DMS153 treated with DMSO at 0.1 percent for 48 hours (cell line): Measurements from ENCODE around the gene ETV3L.

Source experiments
- DNase-seq: peaks from one replicate; lab custom pipeline; 2025; ENCODE audit not compliant: unreplicated experiment; lab: John Stamatoyannopoulos, UW

Gene ETV3L

DNA sequence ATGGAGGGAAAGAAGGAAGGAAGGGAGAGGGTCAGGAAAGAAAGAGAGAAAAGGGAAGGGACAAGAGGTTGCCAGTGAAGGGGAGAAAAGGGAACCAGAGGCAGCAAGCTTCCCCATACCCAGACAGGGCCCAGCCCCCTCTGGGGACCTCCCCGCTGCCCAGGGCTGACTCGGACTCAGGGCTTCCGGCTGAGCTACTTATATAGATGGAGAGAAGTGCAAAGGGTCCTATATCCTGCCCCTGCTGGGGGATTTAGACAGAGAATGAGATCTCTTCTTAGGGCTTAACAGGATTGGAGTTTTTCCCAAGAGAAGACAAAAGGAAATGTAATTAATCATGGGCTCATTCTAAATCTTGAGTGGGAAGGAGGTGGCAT, at the start of gene ETV3L:
ETV3L (minus strand) TSS at position 176 of the 377 bp plus-strand sequence. CDS start 285 bp downstream, outside the sequence.
- DNase-seq: no peak

DNA sequence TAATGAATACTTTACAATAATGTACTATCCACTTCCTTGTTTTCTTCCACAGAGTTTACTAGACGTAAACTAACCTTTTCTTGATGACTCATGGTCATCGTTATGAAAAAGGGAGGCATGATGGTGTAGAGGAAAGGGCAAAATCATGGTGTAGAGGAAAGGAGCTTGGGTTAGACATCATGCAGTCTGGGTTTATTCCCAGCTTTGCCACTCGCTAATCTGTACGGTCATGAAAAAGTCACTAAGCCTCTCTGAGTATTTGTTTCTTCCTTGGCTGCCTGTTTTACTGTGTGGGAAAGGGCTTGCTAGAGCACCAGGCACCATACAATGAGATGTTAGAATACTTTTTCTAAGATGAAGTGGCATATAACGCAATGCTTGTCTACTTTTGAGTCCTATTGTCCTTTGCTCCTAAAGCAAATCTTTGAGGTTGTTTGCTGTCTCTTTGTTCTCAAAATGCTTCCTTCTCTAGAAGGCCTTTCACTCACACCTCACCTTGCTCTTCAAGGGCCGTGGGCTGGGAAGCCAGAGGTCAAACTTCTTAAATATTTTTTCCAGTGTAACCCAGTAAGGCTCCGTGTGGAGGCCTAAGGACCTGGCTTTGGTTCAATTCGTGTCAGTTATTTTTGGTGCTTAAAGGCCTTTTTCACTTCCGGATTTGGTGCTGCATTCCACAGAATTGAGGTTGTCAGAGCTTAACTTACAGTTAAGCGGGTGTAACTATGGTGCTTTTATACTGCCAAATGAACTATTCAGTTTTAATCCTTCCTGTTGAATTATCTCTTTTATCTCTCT, 48.5 kb upstream of the ETV3L start:
- DNase-seq: no peak

DNA sequence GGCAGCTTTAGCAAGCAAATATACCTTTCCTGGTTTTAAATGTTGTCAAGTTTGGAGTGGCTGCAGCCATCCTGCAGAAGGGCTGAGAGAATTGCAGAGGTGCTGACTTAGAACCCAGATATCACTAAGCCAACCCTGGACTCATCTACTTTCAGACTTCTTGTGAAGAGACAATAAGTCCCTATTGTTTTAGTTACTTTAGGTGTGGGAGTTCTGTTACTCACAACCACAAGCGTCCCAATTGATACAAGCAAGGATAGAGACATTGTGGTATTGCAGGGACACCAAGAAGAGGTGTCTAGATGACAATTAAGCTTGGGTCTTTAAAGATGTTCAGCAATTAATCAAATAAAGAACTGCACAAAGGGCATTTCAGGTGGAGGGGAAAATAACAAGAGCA, 47.4 kb upstream of the ETV3L start:
- no peak for DNase-seq

DNA sequence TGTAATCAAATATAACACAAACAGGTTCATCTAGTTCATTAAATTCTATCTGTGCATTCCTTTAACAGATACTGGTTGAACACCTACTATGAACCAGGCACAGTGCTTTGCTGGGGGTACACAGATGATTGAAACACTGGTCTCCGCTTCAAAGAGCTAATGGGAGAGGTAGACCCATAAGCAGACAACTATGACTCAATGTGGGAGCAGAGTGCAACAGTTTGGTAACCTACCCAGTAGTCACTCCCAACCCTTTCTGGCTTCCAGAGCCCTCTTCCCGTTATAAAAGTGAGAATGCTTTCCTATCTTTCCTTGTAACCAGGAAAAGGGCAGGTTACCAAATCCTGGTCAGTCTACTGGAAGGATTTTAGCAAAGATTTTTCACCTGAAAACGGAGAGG, 46.6 kb upstream of the ETV3L start:
- no peak for DNase-seq

DNA sequence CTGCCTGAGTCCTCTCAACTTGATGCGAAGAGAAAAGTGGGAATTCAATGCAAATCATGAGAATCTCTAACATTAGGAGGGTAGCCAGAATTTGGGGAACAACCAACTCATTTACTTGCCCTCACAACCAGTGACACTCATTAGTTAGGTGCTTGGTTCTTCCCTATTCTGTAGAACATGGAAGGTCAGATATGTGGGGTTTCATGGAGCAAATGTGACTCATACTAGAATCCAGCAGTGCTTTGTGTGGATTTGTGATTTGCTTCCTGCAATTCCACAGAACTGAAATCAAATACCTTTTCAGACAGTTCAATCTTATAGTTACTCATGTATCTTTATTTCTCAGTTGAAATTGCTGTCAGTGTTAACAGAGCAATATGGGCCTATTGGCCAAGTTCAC, 45.5 kb upstream of the ETV3L start:
- no peak for DNase-seq

DNA sequence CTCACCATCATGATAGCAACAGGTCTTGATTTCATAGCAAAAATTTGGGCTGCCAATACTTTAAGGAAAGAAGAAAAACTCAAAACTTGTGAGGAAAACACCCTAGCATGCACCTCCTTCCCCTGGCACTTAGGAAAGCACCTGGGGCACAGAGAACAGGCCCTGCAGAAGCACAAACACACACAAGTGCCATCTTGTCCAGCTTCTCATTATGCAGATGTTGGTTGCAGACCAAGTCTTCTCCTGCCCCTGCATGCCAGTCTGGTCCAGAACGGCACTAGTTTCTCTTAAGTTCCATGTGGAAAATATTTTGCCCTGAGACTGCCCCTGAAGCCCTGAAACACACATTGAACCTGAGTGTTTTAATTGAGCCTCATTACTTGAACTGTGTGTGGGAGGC, 44.9 kb upstream of the ETV3L start:
- no peak for DNase-seq

DNA sequence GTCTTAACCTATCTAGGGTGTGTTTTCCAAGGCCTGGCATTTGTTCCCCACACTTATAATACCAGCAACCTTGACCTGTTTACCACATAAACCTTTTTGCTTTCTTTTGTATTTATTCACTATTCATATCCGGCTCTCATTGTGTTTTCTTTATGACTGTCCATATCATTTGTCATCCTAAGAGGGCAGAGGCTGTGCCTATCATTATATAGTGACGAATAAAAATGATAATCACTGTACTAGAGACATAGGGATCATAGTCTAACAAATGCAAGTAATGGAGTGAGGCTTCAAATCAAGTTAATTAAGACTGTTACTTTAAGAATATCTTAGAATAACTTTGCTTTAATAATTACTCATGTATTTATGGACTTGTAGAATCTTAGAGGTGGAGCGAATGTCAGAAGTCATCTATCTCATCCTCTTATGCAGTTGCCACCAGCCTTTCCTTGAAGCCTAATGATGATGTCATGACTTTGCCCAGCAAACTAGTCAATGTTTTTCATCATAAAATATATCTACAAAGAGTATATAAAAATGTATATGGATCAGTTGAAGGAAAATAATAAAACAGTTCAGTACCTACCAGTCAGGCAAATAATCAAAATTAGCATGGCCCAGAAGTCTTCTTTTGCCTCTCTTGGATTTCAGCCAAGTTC, 43.3 kb upstream of the ETV3L start:
- DNase-seq: no peak

DNA sequence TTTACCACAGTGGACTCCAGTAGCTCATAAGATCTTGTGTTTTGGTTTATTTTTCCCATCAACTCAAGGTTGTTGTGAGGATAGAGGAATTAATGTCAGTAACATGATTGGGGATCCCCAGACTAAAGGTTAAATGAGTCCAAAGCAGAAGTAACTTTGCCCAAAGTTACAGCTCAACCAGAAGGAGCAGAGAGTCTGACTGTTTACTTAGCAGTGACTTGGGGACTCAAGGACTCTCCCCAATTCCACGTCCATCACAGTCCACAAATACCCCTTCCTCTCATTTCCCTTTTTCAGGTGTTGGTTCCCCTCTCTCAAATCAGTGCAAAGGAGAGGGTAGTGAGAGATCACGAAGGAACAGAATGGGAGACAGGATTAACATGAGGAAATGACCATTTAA, 42.6 kb upstream of the ETV3L start:
- no peak for DNase-seq

DNA sequence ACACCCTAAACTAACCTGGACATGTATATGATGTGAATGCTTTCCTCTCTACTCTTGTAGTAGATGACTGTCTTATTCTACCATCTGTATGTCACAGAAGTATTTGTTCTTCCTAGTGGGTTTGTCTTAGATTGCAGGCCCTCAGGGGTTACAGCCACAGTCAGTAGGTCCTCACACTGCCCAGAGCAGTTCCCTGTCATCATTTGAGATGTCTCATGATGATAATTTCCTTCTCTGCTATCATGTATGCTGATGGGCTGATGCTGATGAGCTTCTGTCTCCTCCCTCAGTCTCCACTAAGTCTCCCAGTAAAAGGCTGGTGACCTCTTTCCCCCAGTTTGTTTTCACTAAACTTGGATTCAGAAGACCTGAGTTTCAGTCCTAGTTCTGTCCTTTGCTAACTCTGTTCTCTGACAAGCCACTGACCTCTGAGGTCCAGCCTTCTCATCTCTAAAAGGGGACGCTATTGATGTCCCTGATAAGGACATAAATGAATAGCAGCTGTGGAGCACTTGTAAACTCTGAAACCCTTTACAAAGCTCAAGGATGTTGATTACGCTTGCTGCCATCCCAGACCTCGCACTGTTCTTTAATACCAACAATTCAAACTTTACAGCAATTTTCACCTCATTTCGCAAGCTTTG, 41.7 kb upstream of the ETV3L start:
- DNase-seq: no peak

DNA sequence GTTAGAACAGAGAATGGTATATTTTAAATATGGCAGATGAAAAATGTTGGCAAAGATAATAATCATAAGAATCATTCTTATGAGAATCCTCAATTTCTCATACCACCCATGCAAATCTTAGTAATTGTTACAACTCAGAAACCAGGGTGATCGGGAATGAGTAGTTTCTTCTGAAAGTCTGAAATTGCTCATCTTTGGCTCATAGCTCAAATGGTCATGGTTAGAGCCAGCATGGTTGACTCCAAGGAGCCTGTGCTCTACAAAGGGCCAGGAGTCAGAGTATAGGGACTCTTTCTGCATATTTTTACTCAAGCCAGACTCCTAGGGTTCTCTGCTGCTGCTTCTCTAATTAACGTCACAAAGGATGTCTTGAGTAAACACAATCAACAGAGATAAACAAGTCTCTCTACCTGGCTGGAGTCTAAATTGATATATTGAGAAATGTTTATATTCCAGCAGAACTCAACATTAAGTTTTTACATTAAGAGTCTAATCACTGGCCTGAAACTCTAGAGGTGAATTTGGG, 40.5 kb upstream of the ETV3L start:
- DNase-seq: no peak

DNA sequence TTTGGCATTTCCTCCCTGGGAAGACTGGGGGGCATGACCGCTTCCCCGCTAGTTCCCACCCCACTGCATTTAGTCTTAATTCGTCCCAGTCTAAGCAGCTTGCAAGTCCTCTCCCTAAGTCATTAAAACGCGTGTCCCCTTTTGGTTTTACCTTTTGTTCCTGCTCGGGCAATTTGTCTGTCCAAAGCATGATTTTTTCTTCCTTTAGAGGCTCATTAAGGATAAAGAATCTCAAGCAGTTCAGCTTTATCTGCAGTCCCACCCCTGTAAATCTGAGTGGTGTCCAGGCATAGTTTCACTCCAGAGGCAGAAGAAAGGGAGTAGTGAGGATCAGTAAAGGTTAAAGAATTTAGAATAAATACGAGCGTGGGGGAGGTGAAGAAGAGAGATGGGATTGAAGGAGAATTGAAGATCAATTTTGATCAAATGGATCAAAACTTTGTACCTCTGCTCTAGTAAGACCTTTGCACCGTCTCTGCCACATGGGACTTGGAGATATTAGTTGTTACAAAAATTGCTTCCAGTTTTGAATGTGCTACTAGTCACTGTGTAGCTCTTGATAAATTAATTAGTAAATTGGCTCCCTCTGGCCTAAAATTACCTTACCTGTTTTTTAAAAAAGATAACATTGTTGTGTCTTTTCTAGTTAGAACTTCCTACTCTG, 39.6 kb upstream of the ETV3L start:
- peak; percentile 70 for DNase-seq

DNA sequence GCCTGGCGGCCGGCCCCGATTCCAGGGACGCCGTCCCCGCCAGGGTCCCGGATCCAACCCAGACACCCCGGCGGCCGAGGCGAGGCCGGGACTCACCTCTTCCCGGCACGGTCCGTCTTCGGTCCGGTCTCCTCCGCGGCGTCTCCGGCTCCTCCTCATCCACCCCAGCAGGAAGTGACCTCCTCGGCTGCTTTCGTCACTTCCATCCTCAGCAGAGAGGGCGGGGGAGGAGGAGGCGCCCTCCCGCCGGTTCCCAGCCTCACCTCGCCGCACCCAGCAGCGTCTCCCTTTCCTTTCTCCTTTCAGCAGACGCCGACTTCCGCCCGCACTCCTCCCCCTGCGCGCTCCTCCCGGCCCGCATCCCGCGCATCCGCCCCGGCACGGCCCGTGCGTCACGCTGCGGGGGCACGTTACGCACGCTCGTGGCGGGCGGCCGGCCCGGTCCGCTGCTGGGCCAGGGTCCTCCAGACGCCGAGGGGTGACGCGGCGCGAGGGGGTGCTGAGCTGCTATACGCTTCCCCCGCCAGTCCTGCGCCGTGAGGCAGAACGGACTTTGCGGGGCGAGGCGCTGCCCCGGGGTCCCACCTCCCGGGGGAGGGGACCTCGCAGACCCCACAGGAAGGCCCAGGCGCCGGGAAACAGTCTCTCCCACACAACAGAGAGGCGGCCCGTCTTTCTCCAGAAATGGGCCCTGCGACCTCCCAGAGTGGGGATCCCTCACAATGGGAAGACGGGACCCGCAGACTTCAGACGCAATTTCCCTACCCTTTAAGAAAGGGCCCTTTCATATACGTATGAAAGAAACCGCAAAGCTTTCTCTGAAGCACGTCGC, 38.8 kb upstream of the ETV3L start, which contains the start of gene ETV3:
ETV3 (minus strand) TSS at position 176 of the 832 bp plus-strand sequence. CDS start 2,043 bp downstream, outside the sequence.
- DNase-seq: peak; percentile 96

DNA sequence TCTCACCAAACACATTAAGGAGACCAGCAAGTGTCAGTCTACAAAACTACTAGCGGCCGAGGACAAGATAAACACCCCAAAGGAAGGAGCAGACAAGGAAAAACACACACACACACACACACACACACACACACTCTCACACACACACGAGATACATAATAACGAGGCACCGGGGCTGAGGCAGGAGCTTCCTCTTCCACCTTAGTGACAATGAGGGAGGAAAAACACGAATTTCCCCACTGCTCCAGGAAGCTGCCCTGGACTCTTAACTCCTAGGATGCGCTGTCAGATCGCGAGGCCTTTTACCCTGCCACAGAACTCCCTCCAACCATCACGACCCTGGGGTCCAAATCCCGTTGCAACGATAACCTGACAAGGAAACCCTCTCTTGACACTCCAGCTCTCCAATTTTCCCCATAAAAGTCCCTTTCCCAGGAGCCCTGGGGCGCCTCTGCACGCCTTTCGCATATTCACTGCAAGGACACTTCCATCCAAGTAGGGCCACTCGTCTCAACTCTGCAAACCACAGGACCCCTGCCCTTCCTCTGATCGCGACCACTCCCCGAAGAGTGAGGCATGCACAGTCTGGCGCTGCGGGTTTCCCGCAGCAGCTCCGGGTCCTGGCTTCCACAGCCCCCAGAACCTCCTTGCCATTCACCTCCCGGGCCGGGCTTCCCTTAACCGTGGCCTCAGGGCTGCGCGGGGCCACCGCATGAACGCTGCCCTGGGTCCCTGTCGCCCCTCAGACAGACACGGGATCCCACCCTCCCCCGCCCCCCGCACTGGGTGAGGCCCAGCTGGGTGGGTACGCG, 38.0 kb upstream of the ETV3L start:
- DNase-seq: no peak

DNA sequence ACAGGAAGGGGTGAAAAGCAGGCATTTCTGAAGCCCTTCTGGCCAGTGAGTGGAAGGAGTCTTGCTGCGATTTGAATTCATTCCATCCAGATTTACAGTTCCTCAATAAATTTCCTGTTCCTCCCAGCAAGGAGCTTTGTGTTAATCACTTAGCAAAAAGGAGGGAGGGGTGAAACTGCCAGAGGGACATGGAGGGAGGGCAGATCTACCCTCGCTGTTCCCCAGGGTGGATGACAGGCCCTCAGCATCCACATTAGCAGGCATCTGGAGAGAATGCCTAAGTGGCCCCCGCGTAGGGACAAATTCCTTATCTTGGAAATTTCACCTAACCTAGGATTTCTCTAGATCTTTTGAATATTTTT, 37.4 kb upstream of the ETV3L start:
- no peak for DNase-seq

DNA sequence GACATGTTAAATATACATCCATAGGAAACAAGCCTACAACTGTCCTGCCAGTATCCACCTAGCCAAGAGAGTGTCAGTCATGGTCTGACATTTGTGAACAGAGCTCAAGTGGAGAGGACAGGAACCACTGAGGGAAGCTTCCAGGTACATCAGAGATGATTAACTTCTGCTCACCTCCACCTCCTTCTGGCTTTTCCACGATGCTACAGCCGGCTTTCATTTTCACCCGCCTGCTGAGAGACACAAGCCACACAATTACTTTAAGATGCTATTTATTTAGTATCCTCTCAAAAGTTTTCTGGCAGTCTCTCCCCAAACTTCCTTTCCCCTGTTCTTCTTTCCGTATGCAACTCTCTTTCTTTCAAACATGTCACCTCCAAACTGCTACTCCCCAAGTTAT, 36.5 kb upstream of the ETV3L start:
- no peak for DNase-seq

DNA sequence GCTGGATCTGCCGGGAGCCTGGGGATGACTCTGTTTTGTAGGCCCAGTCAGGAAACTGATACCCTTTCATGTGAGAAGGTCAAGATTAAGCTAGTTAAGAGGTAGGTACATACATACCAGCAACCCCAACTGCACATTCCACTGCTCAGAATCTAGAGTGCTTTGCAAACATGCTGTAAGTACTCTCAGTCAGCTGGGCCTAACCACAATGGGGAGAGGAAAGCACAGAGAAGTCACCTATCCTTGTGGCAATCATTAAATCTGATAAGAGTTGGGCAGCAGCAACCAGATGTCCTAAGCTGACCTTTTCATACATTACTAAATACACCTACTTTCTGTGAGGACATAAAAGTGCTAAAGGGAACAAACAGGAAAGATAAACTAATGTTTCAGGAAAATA, 36.0 kb upstream of the ETV3L start:
- DNase-seq: no peak

DNA sequence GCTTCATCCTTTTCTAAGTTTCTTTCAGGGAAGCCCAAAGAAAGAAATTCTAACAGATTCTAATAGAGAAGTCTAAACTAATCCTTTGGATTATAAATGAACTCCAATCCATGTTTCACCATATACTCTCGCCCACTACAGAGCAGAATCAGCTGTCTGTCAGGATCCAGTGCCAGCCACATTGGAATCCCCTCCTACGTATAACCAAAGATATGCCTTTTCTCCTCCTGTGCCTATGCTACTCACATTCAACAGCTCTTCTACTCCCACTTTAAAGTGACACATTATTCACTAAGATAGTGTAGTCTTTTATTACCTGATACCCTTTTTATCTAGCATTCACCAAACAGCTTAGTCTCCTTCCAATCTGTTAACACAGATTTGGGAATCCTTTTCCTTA, 35.5 kb upstream of the ETV3L start:
- no peak for DNase-seq

DNA sequence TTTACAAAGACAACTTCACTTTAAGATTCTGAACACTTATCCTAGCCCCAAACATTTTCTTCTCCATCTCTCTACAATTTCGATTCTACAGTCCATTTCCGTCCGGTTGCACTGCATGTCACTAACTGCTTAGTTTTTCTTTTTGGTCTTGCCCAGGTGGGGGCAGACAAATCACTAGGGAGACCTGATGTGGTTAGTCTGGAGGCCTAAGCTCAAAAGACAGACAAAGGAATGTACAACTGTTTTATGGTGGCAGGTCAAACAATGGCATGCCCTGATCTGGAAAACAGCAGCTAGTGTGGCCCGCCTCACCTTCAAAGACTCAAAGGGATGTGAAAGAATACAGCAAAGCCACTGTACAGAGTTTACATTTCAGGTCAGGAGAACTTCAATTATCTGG, 34.8 kb upstream of the ETV3L start:
- no peak for DNase-seq

DNA sequence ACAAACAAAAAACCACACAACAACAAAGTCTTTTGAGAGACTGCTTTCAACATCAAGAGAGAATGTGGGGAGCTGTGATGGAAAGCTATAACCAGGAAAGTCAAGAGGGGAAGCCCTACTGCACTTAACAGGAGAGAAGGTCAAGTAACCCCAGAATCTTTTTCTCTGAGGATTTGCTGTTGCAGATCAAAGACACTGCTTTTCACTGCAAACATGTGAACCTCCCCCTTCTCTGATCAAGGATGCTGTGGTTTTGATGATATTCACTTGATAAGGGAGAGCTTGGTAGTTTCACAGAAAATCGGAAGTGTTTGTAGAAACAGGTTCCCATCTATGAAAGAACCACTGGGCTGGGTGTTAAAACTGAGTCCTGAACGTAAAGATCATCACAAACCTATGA, 33.8 kb upstream of the ETV3L start:
- no peak for DNase-seq
